ENCODE measurements around the gene MSLN. TPM values are rescaled to one million over a fixed set of nuclear protein-coding genes. Genes with fewer than 3 reads are reported as not detected.

MSLN gene
- total and polyA plus RNA-seq, 2 experiments from 2014 or later, result not detected

GRCh38 chr16:782766-783403, 22.4 kb downstream of the MSLN start:
- Histone ChIP-seq H3K9me3 (ENCODE audit: low read depth) (no peaks in the 10 kb centered on the region), H4K20me1 (ENCODE audit: insufficient read depth) (no peaks in the 10 kb centered on the region), H3K79me2 (ENCODE audit: insufficient read depth) (peaks cover 11% of the 10 kb centered on the region), H3K4me3 (no peak overlapping the region), H2AFZ (no peak overlapping the region), H3K27me3 (replicated peaks; ENCODE audit: insufficient read depth) (no peaks in the 10 kb centered on the region), H3F3A (ENCODE audit: insufficient read depth) (no peaks in the 10 kb centered on the region), H3K4me2 (ENCODE audit: unreplicated experiment) (no peak overlapping the region), H3K9me2 (ENCODE audit: insufficient read depth) (no peaks in the 10 kb centered on the region), H3K36me3 (ENCODE audit: low read depth) (no peaks in the 10 kb centered on the region), H3K27ac (no peak overlapping the region), H3K9ac (no peak overlapping the region), H3K4me1 (ENCODE audit: insufficient read depth) (no peaks in the 10 kb centered on the region; the same call in 1 of the 2 replicates)
- in situ Hi-C loops (cut with MboI), result no loop called here
- no peak for TF ChIP-seq EZH2 (IDR thresholded peaks at IDR 0.05; ENCODE audit: insufficient read depth, poor library complexity, severe bottlenecking)
- no peak for TF ChIP-seq EZH2phosphoT487 (IDR thresholded peaks at IDR 0.05; ENCODE audit: insufficient read depth, low read depth)
- DNase-seq, result no peak
- WGBS, 2 experiments (ENCODE audit: low coverage in 1 of 2, low lambda C conversion rate in 2 of 2, missing lambda C conversion rate in 2 of 2), result 76 to 86% methylated on average over 30 to 34 of the region's 36 CpGs

- H3K36me3 ChIP-seq (ENCODE audit: low read depth), result no peaks in the 10 kb centered on the region
- H4K20me1 ChIP-seq (ENCODE audit: insufficient read depth), result no peaks in the 10 kb centered on the region
- WGBS, 2 experiments (ENCODE audit: low coverage in 1 of 2, low lambda C conversion rate in 2 of 2, missing lambda C conversion rate in 2 of 2), result 56 to 69% methylated on average over 12 to 17 of the region's 17 CpGs
- DNase-seq, result no peak
- no peaks in the 10 kb centered on the region for H3K9me2 ChIP-seq (ENCODE audit: insufficient read depth)
- no peak overlapping the region for H3K4me3 ChIP-seq
- H3K9me3 ChIP-seq (ENCODE audit: low read depth), result no peaks in the 10 kb centered on the region
- no peaks in the 10 kb centered on the region for H3K27me3 ChIP-seq (replicated peaks; ENCODE audit: insufficient read depth)
- TF ChIP-seq EZH2phosphoT487 (IDR thresholded peaks at IDR 0.05; ENCODE audit: insufficient read depth, low read depth) (no peak), EZH2 (IDR thresholded peaks at IDR 0.05; ENCODE audit: insufficient read depth, poor library complexity, severe bottlenecking) (no peak)
- no peak overlapping the region for H2AFZ ChIP-seq
- H3F3A ChIP-seq (ENCODE audit: insufficient read depth), result no peaks in the 10 kb centered on the region
- no peaks in the 10 kb centered on the region for H3K4me1 ChIP-seq (ENCODE audit: insufficient read depth)
- H3K27ac ChIP-seq, result no peak overlapping the region
- in situ Hi-C loops (cut with MboI), result no loop called here
- no peak overlapping the region for H3K4me2 ChIP-seq (ENCODE audit: unreplicated experiment)
- H3K79me2 ChIP-seq (ENCODE audit: insufficient read depth), result peaks cover 13% of the 10 kb centered on the region
- H3K9ac ChIP-seq, result no peak overlapping the region
These were observed 23.0 kb downstream of the MSLN start for GRCh38 chr16:783404-784161.

- Histone ChIP-seq H4K20me1 (ENCODE audit: insufficient read depth) (no peaks in the 10 kb centered on the region), H3K79me2 (ENCODE audit: insufficient read depth) (peaks cover 19% of the 10 kb centered on the region), H3F3A (ENCODE audit: insufficient read depth) (no peaks in the 10 kb centered on the region), H3K4me3 (no peak overlapping the region), H3K27me3 (replicated peaks; ENCODE audit: insufficient read depth) (no peaks in the 10 kb centered on the region), H3K36me3 (ENCODE audit: low read depth) (no peaks in the 10 kb centered on the region), H3K9ac (no peak overlapping the region), H3K9me3 (ENCODE audit: low read depth) (no peaks in the 10 kb centered on the region), H3K27ac (no peak overlapping the region), H2AFZ (no peak overlapping the region), H3K9me2 (ENCODE audit: insufficient read depth) (no peaks in the 10 kb centered on the region), H3K4me2 (ENCODE audit: unreplicated experiment) (no peak overlapping the region), H3K4me1 (ENCODE audit: insufficient read depth) (no peaks in the 10 kb centered on the region)
- no peak for DNase-seq
- in situ Hi-C loops (cut with MboI), result no loop called here
- WGBS, 2 experiments (ENCODE audit: low coverage in 1 of 2, low lambda C conversion rate in 2 of 2, missing lambda C conversion rate in 2 of 2), result 86 to 95% methylated on average over 12 to 19 of the region's 19 CpGs
- TF ChIP-seq EZH2 (IDR thresholded peaks at IDR 0.05; ENCODE audit: insufficient read depth, poor library complexity, severe bottlenecking) (no peak), EZH2phosphoT487 (IDR thresholded peaks at IDR 0.05; ENCODE audit: insufficient read depth, low read depth) (no peak)
These were observed 23.9 kb downstream of the MSLN start for GRCh38 chr16:784431-784830.

- H3K9ac ChIP-seq, result no peak overlapping the region
- DNase-seq, result peak; percentile 71
- no peaks in the 10 kb centered on the region for H3K36me3 ChIP-seq (ENCODE audit: low read depth)
- H3K9me3 ChIP-seq (ENCODE audit: low read depth), result no peaks in the 10 kb centered on the region
- H3K4me1 ChIP-seq (ENCODE audit: insufficient read depth), result no peaks in the 10 kb centered on the region
- in situ Hi-C loops (cut with MboI), result no loop called here
- no peaks in the 10 kb centered on the region for H3F3A ChIP-seq (ENCODE audit: insufficient read depth)
- H3K4me3 ChIP-seq, result no peak overlapping the region
- H3K4me2 ChIP-seq (ENCODE audit: unreplicated experiment), result no peak overlapping the region
- H3K27me3 ChIP-seq (replicated peaks; ENCODE audit: insufficient read depth), result no peaks in the 10 kb centered on the region
- H3K79me2 ChIP-seq (ENCODE audit: insufficient read depth), result peaks cover 19% of the 10 kb centered on the region
- no peak for TF ChIP-seq EZH2 (IDR thresholded peaks at IDR 0.05; ENCODE audit: insufficient read depth, poor library complexity, severe bottlenecking)
- no peak for TF ChIP-seq EZH2phosphoT487 (IDR thresholded peaks at IDR 0.05; ENCODE audit: insufficient read depth, low read depth)
- H4K20me1 ChIP-seq (ENCODE audit: insufficient read depth), result no peaks in the 10 kb centered on the region
- H3K27ac ChIP-seq, result no peak overlapping the region
- H2AFZ ChIP-seq, result no peak overlapping the region
- no peaks in the 10 kb centered on the region for H3K9me2 ChIP-seq (ENCODE audit: insufficient read depth)
- 58 to 72% methylated on average over 40 to 58 of the region's 58 CpGs for WGBS, 2 experiments (ENCODE audit: low coverage in 1 of 2, low lambda C conversion rate in 2 of 2, missing lambda C conversion rate in 2 of 2)
These were observed 25.3 kb downstream of the MSLN start for GRCh38 chr16:785563-786535.
